Dedifferentiated amniotic fluid mesenchymal stem cell (primary cell): ENCODE measurements around the gene AP5S1.

Experiments
- DNase-seq: peaks from one replicate; pipeline ENCODE4 v3.0.0-alpha.2; 2016; ENCODE audit errors: extremely low spot score

AP5S1 gene

DNA sequence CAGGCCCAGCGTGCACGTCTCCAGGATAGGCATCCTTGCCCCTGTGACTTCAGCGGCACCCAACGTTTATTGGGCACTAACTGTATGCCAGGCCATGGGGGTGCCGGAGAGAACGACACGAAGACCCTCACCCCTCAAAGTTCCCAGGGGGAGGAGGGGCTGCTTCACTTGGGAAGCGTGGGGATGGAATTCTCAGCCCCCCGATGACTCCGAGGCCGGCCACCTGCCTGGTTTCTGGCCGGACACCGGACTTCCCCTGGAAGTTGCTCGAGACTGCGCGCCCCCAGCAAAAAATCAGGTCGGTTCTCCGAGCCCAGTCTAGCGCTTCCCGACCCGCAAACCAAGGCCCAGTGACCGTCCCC is 26.0 kb downstream of the AP5S1 start:
- no peak for DNase-seq

DNA sequence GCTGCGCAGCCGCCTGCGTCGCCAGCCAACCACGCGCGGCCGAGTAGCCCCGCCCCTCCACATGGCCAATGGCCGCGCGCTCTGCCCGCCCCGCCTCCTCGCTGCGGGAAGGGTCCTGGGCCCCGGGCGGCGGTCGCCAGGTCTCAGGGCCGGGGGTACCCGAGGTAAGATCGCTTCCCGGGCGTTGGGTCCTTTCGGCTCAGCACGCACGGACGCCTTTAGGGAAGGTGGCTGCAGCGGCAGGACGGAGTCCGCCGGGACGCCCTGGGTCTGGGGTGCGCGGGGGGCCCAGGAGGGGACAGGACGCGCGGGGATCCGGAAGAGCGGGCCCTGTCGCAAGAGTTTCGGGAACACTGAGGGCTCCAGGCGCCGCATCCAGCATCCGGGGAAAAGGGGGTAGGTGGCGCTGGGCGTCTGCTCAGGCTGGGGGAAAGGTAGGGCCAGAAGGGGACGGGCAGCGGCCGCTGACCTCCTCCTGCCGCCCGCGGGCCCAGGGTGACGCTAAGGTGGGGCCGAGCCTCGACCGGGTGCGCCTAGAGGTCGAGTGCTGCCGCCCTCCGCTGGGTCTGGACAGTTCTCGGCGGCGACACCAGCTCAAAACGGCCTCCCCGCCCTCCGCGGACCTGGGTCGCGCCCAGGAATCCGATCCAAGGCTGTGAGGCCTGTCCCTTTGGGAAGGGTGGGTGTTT is 26.5 kb downstream of the AP5S1 start, which contains the start of gene MAVS:
Gene MAVS, plus strand, starts transcription at position 95 of the 689 bp plus-strand sequence. CDS start 7,791 bp downstream, outside the sequence.
- DNase-seq = peak; percentile 68

DNA sequence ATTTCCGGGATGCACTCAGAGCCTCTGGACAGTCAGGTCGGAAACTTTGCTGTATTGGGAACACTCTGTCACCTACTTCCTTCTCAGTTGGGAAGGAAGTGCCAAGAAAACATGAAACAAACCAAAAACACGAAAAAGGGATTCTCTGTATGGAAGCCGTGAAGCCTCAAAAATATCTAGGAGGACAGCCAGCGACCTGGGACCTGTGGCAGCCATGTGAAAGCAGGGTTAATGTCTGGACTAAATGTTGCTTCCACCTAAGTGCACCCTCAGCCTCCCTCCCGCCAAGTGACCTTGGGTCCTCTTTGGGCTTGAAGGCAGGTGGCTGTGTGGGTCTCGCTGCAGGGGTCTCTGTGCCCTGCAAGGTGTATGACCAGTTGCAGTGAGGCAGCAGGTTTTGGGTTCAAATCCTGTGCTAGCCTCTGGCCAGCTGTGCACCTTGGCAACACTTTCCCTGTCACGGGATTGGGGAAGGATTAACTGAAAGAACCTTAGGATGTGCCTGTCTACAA is 27.1 kb downstream of the AP5S1 start:
- no peak for DNase-seq

DNA sequence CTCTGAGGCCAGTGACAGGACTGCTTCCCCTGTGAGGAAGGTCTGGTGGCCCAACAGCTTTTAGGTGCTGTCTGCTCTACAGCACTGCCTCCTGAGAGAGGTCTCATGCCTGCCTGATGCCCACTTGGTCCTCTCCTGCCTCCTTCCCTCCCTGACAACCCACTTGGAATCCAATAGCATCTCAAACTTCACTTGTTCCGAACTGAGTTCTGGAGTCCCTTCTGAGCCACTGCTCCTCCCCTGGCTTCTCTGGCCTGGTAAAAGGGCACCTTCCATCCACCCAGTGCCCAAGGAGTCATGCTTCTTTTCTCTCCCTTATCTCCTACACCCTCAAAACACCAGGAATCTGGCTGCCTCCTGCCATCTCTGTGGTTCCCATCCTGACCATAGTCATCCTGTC is 28.2 kb downstream of the AP5S1 start:
- DNase-seq = no peak

DNA sequence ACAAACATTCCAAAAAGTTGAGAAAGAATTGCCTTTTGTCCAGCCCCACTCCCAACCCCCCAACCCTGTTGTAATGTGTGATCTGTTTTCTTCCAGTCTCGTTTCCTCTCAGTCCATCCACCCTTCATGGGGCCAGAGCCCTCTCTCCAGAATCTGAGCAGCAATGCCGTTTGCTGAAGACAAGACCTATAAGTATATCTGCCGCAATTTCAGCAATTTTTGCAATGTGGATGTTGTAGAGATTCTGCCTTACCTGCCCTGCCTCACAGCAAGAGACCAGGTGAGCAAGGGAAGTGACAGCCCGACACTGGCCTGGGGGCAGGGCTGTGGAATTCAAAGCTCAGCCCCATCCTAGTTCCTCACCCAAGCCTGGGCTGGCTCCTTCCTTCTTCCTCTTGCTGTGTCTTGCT is 34.1 kb downstream of the AP5S1 start:
- no peak for DNase-seq

DNA sequence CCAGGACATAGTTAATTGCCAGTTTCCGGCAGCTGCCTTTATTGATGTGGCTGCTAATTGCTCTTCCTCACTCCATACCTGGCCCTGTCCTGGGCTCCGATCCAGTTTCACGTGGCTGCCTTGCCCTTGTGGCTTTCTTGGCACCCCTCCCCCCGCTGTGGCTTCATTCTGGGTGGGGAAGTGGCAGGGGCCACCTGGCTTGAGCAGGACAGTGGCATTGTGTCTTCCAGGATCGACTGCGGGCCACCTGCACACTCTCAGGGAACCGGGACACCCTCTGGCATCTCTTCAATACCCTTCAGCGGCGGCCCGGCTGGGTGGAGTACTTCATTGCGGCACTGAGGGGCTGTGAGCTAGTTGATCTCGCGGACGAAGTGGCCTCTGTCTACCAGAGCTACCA is 37.1 kb downstream of the AP5S1 start:
- DNase-seq = no peak

DNA sequence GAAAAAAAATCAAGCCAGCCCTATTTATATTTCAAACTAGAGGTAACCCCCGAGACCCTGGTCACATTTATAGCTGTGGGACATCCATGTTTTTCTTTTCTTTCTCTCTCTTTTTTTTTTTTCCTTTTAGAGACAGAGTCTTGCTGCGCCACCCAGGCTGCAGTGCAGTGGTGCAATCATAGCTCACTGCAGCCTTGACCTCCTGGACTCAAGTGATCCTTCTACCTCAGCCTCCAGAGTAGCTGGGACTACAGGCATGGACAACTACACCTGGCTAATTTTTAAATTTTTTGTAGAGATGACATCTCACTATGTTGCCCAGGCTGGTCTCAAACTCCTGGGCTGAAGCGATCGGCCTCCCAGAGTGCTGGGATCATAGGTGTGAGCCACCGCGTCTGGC is 38.3 kb downstream of the AP5S1 start:
- no peak for DNase-seq

DNA sequence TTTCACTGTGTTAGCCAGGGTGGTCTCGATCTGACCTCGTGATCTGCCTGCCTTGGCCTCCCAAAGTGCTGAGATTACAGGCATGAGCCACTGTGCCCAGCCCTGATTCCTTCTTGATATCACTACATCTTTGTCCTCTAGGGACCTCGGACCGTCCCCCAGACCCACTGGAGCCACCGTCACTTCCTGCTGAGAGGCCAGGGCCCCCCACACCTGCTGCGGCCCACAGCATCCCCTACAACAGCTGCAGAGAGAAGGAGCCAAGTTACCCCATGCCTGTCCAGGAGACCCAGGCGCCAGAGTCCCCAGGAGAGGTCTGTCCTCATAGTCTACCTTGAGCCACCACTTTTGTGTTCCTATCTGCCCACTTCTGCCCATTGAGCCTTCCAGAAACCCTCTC is 40.8 kb downstream of the AP5S1 start:
- DNase-seq = no peak

DNA sequence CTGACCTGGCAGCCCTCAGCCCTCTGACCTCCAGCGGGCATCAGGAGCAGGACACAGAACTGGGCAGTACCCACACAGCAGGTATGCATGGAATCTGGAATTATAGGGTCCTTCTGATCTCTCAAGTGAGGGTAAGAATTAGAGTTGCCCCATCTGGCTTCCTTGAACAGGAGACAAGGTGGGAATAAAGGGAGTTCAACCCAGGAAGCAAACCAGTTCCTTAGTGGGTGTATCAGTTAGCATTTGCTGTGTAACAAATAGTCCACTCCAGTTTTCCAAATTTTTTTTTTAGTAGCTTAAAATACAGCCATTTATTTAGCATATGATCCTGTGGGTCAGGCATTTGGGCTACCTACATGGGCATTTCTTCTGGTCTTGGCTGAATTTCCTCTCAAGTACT is 42.0 kb downstream of the AP5S1 start:
- DNase-seq = no peak

DNA sequence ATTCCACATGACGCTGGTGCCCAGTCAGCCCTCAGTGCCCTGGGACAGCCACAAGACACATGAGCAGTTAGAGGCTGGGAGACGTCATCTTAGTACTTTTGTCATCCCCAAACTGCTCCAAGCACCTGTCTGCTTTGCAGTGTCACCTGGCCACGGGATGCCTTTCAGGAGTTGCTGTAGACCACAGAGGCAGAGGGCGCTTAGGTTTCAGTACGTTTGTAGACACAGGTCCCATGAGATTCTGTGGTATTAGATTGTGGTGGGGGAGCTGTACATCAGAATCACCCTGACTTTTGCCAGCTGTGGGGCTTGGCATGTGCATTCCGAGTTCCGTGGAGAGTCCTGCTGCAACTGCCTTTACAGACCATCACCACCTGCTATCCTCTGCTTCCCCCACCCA is 43.0 kb downstream of the AP5S1 start:
- no peak for DNase-seq

DNA sequence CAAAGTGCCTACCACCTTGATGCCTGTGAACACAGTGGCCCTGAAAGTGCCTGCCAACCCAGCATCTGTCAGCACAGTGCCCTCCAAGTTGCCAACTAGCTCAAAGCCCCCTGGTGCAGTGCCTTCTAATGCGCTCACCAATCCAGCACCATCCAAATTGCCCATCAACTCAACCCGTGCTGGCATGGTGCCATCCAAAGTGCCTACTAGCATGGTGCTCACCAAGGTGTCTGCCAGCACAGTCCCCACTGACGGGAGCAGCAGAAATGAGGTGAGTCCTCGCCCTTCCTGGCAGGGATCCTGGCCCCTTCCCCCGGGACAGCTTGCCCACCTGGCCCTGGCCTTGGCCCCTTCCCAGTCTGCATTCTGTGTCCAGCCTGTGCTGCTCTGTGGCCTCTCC is 44.2 kb downstream of the AP5S1 start:
- no peak for DNase-seq

DNA sequence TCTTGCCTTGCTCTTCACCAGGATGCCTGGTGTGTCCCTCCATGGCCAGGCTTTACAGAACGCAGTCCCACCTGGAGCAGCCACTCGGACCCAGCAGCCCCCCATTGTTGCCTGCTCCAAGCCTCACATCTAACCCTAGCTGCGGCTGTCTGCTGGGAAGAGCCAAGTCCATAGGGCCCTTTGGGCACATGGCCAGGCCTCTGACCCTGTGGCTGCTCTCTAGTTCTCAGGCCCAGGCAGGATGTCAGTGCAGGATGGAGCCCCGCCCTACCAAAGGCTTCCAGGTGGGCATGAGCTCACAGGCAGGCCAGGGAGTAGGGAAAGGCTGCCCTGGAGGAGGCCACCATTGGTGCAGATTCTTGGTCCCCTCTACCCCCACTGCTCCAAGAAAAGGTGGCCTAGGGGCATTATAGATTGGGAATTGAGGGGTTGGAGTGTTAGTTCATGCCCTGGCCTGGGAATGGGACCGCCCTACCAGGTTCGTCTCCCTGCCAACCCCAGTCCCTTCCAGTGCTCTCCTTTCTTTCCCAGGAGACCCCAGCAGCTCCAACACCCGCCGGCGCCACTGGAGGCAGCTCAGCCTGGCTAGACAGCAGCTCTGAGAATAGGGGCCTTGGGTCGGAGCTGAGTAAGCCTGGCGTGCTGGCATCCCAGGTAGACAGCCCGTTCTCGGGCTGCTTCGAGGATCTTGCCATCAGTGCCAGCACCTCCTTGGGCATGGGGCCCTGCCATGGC is 45.0 kb downstream of the AP5S1 start:
- DNase-seq = no peak

DNA sequence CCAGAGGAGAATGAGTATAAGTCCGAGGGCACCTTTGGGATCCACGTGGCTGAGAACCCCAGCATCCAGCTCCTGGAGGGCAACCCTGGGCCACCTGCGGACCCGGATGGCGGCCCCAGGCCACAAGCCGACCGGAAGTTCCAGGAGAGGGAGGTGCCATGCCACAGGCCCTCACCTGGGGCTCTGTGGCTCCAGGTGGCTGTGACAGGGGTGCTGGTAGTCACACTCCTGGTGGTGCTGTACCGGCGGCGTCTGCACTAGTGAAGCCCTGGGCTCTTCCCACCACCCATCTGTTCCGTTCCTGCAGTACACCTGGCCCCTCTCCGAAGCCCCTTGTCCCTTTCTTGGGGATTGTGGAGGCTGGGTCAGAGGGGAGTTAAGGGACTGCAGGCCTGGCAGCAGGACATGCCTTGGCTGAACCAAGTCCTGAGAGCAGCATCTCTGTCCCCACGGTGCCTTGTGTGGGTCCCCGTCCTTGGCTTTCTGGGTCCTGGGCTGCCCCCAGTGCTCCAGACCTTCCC is 45.6 kb downstream of the AP5S1 start:
- DNase-seq = no peak

DNA sequence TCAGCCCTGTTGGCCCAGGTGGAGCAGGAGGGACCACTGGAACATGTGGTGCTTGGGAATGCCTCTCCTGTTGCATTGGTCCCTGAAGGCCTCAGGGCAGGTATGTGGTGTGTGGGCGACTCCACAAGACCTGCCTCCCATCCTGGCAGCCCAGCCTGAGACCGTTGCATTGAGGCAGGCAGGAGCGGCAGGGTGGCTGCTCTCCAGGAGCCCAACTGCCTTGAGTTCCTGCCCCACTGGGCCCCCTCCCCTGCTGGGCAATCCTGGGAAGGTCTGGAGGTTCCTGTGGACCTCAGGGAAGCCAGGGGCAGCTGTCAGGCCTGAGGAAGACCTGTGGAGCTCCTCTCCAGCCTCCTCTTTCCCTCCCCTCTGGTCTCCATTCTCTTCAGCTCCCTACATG is 46.1 kb downstream of the AP5S1 start:
- DNase-seq = no peak

DNA sequence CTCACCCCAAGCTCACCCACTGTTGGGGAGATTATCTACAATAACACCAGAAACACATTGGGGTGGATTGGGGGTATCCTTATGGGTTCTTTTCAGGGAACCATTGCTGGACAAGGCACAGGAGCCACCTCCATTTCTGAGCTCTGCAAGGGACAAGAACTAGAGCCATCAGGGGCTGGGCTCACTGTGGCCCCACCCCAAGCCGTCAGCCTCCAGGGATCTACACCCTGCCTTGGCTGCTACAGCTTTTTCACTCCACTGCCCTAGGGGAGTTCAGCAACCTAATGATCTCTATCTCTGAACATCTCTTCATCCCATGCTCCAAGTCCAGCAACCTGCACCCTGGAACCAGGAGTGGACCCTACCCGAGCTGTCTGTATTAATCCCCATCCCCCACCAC is 47.5 kb downstream of the AP5S1 start:
- DNase-seq = no peak

DNA sequence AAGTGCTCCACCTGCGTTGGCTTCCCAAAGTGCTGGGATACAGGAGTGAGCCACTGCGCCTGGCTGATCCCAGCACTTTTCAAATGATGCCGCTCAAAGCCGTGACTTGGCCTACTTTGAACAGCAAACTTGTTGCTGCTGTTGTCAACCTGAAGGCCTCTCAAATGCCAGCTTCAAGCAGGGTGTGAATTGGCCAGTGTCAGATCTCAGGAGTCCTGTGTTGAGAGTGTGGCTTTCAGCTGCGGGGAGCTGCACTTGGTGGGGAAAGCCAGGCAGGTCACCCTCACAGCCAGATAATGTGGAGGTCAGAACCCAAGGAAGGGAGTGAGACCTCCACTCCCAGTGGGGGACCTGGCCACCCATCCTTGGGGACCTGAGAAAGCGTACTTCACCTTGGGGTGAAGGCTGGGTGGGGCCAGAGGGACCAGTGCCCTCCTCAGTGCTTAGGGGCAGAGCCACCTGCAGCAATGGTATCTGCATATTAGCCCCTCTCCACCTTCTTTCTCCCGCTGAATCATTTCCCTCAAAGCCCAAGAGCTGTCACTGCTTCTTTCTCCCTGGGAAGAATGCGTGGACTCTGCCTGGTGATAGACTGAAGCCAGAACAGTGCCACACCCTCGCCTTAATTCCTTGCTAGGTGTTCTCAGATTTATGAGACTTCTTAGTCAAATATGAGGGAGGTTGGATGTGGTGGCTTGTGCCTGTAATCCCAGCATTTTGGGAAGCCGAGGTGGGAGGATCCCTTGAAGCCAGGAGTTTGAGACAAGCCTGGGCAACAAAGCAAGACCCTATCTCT is 49.7 kb downstream of the AP5S1 start:
- no peak for DNase-seq

DNA sequence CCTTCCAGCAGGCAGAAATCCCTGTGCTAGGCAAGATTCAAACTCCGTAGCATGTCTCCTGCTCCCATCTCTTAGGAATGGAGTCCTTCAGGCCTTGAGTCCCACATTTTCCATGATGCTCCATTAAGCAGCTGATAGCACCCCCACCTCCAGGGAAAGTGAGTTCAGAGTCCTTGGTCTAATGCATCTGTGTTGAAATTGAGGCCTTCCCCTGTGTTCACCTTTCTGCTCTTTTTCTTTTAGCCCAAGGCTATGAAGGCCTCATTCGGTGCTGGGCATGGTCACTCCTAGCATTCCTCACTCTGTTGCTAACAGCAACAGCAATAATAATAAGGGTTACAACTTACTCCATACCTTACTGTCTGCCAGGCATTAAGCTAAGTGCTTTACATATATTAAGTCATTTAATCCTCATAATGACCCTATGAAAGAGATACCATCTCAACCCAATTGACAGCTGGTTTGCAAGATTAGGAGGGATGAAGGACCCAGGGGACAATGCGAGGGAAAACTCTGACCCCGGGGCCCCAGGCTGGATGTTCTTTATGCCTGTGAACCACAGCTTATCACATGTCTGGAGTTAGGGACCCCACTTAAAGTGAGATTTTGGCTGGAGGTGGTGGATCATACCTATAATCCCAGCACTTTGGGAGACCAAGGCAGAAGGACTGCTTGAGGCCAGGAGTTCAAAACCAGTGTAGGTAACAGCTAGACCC is 51.4 kb downstream of the AP5S1 start:
- DNase-seq = no peak

DNA sequence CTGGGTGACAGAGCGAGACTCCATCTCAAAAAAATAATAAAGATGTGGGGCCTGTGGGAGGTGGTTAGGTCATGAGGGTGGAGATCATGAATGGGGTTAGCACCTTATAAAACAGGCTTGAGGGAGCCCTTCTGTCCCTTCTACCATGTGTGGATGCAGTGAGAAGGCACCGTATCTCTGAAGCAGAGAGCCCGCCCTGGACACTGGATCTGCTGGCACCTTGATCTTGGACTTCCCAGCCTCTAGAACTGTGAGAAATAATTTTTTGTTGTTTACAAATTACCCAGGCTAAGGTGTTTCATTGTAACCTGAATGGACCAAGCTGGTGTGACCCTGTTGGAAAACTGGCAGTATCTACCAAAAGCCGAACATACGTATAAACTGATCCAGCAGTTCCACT is 53.2 kb downstream of the AP5S1 start:
- DNase-seq = no peak

DNA sequence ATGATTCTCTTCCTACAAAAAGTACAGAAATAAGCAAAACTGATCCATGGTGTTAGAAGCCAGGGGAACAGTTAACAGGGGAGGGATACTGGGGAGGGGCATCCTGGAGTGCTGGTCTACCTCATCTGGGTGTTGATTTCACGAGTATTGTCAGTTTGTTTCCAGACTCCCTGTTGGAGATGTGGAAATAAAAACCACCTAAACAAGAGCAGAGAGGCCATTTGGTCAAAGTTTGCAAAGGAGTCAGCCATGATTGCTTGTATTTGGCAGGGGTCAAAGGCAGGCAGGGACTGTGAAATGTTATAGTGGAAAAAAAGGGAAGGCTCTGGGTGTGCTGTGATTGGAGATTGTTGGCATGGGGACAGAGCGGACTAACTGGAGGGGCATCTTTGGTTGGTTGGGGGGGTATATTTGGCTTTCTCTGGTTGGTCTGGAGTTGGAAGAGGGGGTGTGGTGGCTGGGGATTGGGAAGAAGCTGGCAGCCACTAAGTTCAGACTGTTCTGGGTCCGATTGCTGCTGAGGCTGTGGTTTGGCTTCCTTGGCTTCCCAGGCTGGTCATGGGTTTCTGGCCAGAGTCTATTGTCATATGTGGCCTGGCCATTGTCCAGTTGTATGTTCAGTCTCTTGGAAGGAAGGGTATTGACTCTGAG is 54.0 kb downstream of the AP5S1 start:
- no peak for DNase-seq

DNA sequence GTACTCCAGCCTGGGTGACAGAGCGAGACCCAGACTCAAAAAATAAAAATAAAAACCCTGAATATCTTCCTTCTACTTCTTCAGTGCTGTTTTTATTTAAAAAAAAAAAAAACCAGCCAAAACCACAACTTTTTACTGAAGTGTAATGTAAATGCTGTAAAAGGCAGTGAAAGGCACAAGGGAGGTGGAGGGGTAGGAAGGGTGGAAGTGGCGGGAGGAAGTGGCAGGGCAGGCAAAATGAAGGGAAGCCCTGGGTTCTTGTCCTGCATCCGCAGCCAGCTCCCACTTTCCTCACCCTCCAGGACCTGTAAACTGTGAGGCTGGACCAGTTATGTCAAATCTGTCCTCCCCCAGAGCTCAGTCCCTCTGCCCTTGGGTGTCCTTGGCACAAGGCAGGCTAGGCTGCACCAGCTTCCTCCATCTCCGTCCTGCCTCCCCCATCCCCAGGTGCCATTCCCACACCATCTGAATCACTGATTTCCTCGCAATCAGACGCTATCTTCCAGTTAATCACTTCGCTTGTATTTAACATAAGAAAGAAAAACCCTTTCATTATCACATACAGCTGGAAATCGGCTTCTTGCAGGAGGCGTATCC is 55.1 kb downstream of the AP5S1 start:
- no peak for DNase-seq

DNA sequence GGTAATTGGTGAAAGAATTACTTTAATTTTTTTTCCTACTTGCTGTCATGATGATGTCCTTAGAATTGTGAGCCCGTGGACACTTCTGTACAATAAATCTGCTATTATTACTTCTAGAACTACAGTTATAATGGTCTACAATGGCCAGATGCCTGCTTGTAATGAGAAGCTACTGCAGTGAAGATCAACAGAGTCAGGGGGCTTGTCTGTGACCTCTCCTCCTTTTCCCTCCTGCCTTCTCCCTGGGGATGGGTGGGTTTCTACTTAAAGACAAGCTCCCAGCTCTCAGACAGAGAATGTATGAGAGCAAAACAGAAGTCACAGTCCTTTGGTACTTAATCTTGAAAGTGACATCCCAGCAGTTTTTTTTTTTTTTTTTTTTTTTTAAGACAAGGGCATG is 55.7 kb downstream of the AP5S1 start:
- no peak for DNase-seq
